Measurements from ENCODE around the gene STARD3NL.

STARD3NL gene

DNA sequence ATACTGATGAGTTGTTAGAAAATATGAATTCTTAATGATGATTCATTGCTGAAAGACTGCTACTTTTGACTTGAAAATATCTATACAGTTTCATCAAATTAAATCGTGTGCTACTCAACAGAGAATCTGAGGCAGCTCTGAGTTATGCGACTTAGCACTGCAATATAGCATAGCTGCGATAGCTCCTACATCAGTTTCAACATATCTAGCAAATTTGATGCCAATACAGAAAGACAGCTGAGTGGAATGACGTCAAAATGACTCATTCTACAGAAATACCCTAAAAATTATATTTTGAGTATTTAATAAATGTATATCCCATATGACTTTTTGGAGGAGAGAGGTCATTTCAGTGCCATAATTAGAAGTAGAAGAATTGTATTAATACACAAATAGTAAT, 96.4 kb downstream of the STARD3NL start:
- no peak for DNase-seq (ENCODE audit: low spot score)
- no peak for TF ChIP-seq CTCF (IDR thresholded peaks at IDR 0.05; ENCODE audit: extremely low read depth, missing control alignments)

DNA sequence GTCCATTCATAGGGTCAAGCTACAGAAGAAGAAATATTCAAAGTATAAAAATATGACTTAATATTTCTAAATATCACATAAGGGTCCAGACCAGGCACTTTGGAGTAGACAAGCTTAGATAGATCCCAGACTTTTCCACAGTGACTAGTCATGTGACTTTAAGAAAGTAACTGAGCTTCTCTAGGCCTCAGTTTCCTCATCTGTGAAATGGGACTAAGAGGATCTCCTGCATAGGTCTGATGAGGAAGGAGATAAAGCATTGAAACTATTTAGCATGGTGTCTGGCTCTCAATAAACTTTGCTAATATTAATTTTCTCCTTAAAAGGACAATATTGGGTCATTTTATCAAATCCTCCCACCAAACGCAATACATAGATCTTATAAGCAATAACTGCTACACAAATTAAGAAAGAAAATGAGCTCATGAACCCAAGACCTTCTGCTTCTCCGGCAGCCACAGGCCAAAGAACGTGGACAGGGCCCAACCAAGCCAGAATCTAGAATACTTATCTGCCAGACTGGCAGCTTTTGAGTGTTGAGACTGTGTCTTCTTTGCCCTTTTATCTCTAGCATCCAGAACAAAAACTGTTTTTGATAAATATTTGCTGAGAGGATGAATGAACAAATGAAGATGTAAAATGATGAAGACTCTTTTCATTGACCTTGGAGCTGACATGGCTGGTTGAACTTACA, 97.0 kb downstream of the STARD3NL start:
- no peak for TF ChIP-seq CTCF (IDR thresholded peaks at IDR 0.05; ENCODE audit: extremely low read depth, missing control alignments)

DNA sequence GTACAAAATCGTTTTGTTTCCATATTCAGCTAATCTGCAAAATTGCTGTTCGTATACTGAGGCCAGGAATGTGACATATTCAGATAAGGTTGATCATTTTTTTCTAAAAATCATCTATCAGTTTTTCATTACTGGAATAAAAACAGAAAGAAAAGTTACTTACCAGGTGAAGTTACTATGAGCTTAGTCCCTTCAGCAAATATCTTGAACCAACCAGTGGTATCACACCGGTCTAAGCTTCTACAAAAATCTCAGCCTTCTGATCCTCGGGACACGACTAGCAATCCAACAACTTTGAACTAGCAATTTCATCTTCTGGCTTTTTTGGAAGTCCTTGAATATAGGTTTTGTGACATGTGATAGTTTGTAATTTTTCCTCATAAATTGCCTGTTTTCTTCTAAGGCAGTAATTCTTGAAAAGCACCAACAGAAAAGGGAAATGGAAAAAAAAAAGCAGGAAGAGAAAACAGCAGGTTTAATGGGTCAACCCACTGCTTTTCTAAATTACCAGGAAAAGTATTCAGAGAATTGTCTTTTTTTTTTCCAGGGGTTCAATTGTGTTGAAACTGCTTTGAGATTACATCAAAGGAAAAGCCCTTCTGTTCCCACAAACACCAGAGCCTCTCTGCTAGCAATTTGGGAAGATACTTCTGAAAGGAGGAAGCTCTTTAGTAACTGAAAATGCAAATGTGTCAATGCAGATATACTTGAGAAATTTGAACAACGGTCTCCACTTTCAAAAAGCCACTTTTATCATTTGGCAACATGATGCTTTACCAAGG, 98.2 kb downstream of the STARD3NL start:
- no peak for DNase-seq (ENCODE audit: low spot score)
- no peak for TF ChIP-seq CTCF (IDR thresholded peaks at IDR 0.05; ENCODE audit: extremely low read depth, missing control alignments)

More for the DNA sequence above, 97.0 kb downstream of the STARD3NL start:
- DNase-seq (ENCODE audit: low spot score): no peak

- DNase-seq (ENCODE audit: low spot score): no peak
- no peak for TF ChIP-seq CTCF (IDR thresholded peaks at IDR 0.05; ENCODE audit: extremely low read depth, missing control alignments)
These were observed 102.0 kb downstream of the STARD3NL start for GRCh38 chr7:38280000-38280399.

Measured in GM20000 (cell line).